Stimulated activated naive CD8-positive, alpha-beta T cell treated with anti-CD3 and anti-CD28 coated beads, Interleukin-15, Interleukin-2, amounts not matched to agents 100 ng/mL and 50 ng/mL, for 24 hours (primary cell): ENCODE results near the gene NRXN2.
"Not testable (repeated sequence)": the region's sequence is repeated elsewhere in the genome, so short reads cannot be mapped to it uniquely, and the experiment has no call there.

Experiments
- H3K27ac Mint-ChIP-seq: one replicate; pipeline ENCODE4 v1.8.0; 2021; ENCODE audit warnings: mild to moderate bottlenecking, mixed read lengths
- H3K27me3 Mint-ChIP-seq: one replicate; pipeline ENCODE4 v1.8.0; 2021; ENCODE audit warnings: mixed read lengths
- H3K36me3 Mint-ChIP-seq: one replicate; pipeline ENCODE4 v1.8.0; 2021; ENCODE audit warnings: low read depth, mixed read lengths
- H3K4me1 Mint-ChIP-seq: one replicate; pipeline ENCODE4 v1.8.0; 2021; ENCODE audit warnings: low read depth, mixed read lengths
- H3K4me3 Mint-ChIP-seq: one replicate; pipeline ENCODE4 v1.8.0; 2021; ENCODE audit warnings: mild to moderate bottlenecking, mixed read lengths
- H3K9me3 Mint-ChIP-seq: one replicate; pipeline ENCODE4 v1.8.0; 2021; ENCODE audit warnings: mixed read lengths

The NRXN2 gene

GRCh38 chr11:64675450-64676260, 47.3 kb downstream of the NRXN2 start:
- H3K9me3 Mint-ChIP-seq, result no peaks in the 10 kb centered on the region
- H3K27ac Mint-ChIP-seq, result no peak overlapping the region
- H3K36me3 Mint-ChIP-seq, result no peaks in the 10 kb centered on the region
- peaks cover 6% of the 10 kb centered on the region for H3K4me1 Mint-ChIP-seq
- peaks cover 24% of the 10 kb centered on the region for H3K27me3 Mint-ChIP-seq
- no peak overlapping the region for H3K4me3 Mint-ChIP-seq

GRCh38 chr11:64674774-64675173, 48.2 kb downstream of the NRXN2 start:
- no peaks in the 10 kb centered on the region for H3K9me3 Mint-ChIP-seq
- H3K4me3 Mint-ChIP-seq, result no peak overlapping the region
- H3K27ac Mint-ChIP-seq, result no peak overlapping the region
- H3K27me3 Mint-ChIP-seq, result peaks cover 24% of the 10 kb centered on the region
- H3K4me1 Mint-ChIP-seq, result peaks cover 6% of the 10 kb centered on the region
- no peaks in the 10 kb centered on the region for H3K36me3 Mint-ChIP-seq

- Mint-ChIP-seq H3K4me3 (no peak overlapping the region), H3K27ac (no peak overlapping the region), H3K36me3 (no peaks in the 10 kb centered on the region), H3K9me3 (no peaks in the 10 kb centered on the region), H3K27me3 (peaks cover 21% of the 10 kb centered on the region), H3K4me1 (peaks cover 6% of the 10 kb centered on the region)
Measured at GRCh38 chr11:64673279-64673678, 49.7 kb downstream of the NRXN2 start.

GRCh38 chr11:64672875-64673274, 50.1 kb downstream of the NRXN2 start:
- Mint-ChIP-seq H3K9me3 (no peaks in the 10 kb centered on the region), H3K27ac (no peak overlapping the region), H3K4me3 (no peak overlapping the region), H3K4me1 (peaks cover 6% of the 10 kb centered on the region), H3K36me3 (no peaks in the 10 kb centered on the region), H3K27me3 (peaks cover 20% of the 10 kb centered on the region)

GRCh38 chr11:64670975-64671374, 52.0 kb downstream of the NRXN2 start:
- H3K27ac Mint-ChIP-seq, result no peak overlapping the region
- H3K36me3 Mint-ChIP-seq, result no peaks in the 10 kb centered on the region
- H3K4me1 Mint-ChIP-seq, result peaks cover 6% of the 10 kb centered on the region
- peaks cover 13% of the 10 kb centered on the region for H3K27me3 Mint-ChIP-seq
- H3K4me3 Mint-ChIP-seq, result no peak overlapping the region
- H3K9me3 Mint-ChIP-seq, result no peaks in the 10 kb centered on the region

- no peaks in the 10 kb centered on the region for H3K36me3 Mint-ChIP-seq
- no peak overlapping the region for H3K4me3 Mint-ChIP-seq
- peaks cover 5% of the 10 kb centered on the region for H3K27me3 Mint-ChIP-seq
- no peaks in the 10 kb centered on the region for H3K4me1 Mint-ChIP-seq
- no peak overlapping the region for H3K27ac Mint-ChIP-seq
- H3K9me3 Mint-ChIP-seq, result no peaks in the 10 kb centered on the region
Measured at GRCh38 chr11:64667154-64667745, 55.7 kb downstream of the NRXN2 start.

- Mint-ChIP-seq H3K9me3 (no peaks in the 10 kb centered on the region), H3K27ac (no peak overlapping the region), H3K4me1 (no peaks in the 10 kb centered on the region), H3K4me3 (no peak overlapping the region), H3K27me3 (no peaks in the 10 kb centered on the region), H3K36me3 (no peaks in the 10 kb centered on the region)
Measured at GRCh38 chr11:64665411-64665821, 57.6 kb downstream of the NRXN2 start.

- not testable (repeated sequence) for H3K4me3 Mint-ChIP-seq, H3K27me3 Mint-ChIP-seq, H3K4me1 Mint-ChIP-seq, H3K27ac Mint-ChIP-seq, H3K36me3 Mint-ChIP-seq, H3K9me3 Mint-ChIP-seq
Measured at GRCh38 chr11:64664236-64664870, 58.6 kb downstream of the NRXN2 start.

- Mint-ChIP-seq H3K9me3 (no peaks in the 10 kb centered on the region), H3K36me3 (no peaks in the 10 kb centered on the region), H3K27ac (no peak overlapping the region)
Measured at GRCh38 chr11:64663656-64664055, 59.3 kb downstream of the NRXN2 start.

GRCh38 chr11:64661614-64662013, 61.4 kb downstream of the NRXN2 start:
- Mint-ChIP-seq H3K4me3 (no peak overlapping the region), H3K36me3 (no peaks in the 10 kb centered on the region), H3K27me3 (no peaks in the 10 kb centered on the region), H3K9me3 (no peaks in the 10 kb centered on the region), H3K27ac (no peak overlapping the region), H3K4me1 (no peaks in the 10 kb centered on the region)

More at GRCh38 chr11:64663656-64664055, 59.3 kb downstream of the NRXN2 start:
- Mint-ChIP-seq H3K4me3 (no peak overlapping the region), H3K27me3 (no peaks in the 10 kb centered on the region), H3K4me1 (no peaks in the 10 kb centered on the region)

- no peaks in the 10 kb centered on the region for H3K36me3 Mint-ChIP-seq
- no peak overlapping the region for H3K4me3 Mint-ChIP-seq
- H3K9me3 Mint-ChIP-seq, result no peaks in the 10 kb centered on the region
Measured at GRCh38 chr11:64661146-64661545, 61.9 kb downstream of the NRXN2 start.

GRCh38 chr11:64660706-64661105, 62.3 kb downstream of the NRXN2 start:
- Mint-ChIP-seq H3K27me3 (no peaks in the 10 kb centered on the region), H3K4me3 (no peak overlapping the region), H3K36me3 (no peaks in the 10 kb centered on the region), H3K9me3 (no peaks in the 10 kb centered on the region), H3K27ac (no peak overlapping the region), H3K4me1 (no peaks in the 10 kb centered on the region)

More at GRCh38 chr11:64661146-64661545, 61.9 kb downstream of the NRXN2 start:
- no peaks in the 10 kb centered on the region for H3K27me3 Mint-ChIP-seq
- H3K4me1 Mint-ChIP-seq, result no peaks in the 10 kb centered on the region
- H3K27ac Mint-ChIP-seq, result no peak overlapping the region

- no peak overlapping the region for H3K27ac Mint-ChIP-seq
- H3K4me1 Mint-ChIP-seq, result peaks cover 2% of the 10 kb centered on the region
- no peaks in the 10 kb centered on the region for H3K9me3 Mint-ChIP-seq
- no peak overlapping the region for H3K4me3 Mint-ChIP-seq
- no peaks in the 10 kb centered on the region for H3K27me3 Mint-ChIP-seq
- no peaks in the 10 kb centered on the region for H3K36me3 Mint-ChIP-seq
Measured at GRCh38 chr11:64660205-64660604, 62.8 kb downstream of the NRXN2 start.

GRCh38 chr11:64659417-64660144, 63.4 kb downstream of the NRXN2 start:
- Mint-ChIP-seq H3K4me3 (no peak overlapping the region), H3K27me3 (no peaks in the 10 kb centered on the region), H3K9me3 (no peaks in the 10 kb centered on the region), H3K27ac (no peak overlapping the region), H3K36me3 (no peaks in the 10 kb centered on the region), H3K4me1 (peaks cover 6% of the 10 kb centered on the region)

- Mint-ChIP-seq H3K27me3 (no peaks in the 10 kb centered on the region), H3K4me1 (peaks cover 6% of the 10 kb centered on the region), H3K36me3 (no peaks in the 10 kb centered on the region), H3K9me3 (no peaks in the 10 kb centered on the region), H3K4me3 (no peak overlapping the region), H3K27ac (no peak overlapping the region)
Measured at GRCh38 chr11:64658265-64658664, 64.7 kb downstream of the NRXN2 start.
